Neuronal stem cell (in vitro differentiated cells): ENCODE measurements around the gene CCL24.
"Not testable (repeated sequence)": the region's sequence is repeated elsewhere in the genome, so short reads cannot be mapped to it uniquely, and the experiment has no call there.

Source experiments
- DNase-seq: peaks from one replicate; pipeline ENCODE4 v3.0.0-alpha.2; 2013; ENCODE audit warnings: low spot score
- H2AFZ ChIP-seq: one replicate; pipeline ENCODE4 v1.6.1; 2013; ENCODE audit warnings: mild to moderate bottlenecking, low read length, inconsistent platforms
- H2AK5ac ChIP-seq: 2 replicates; pipeline ENCODE4 v1.6.1; 2013; ENCODE audit warnings: low read depth, mild to moderate bottlenecking, inconsistent platforms, low read length, moderate library complexity, mixed read lengths
- H2BK120ac ChIP-seq: 2 replicates; pipeline ENCODE4 v1.6.1; 2013; ENCODE audit warnings: low read depth, mild to moderate bottlenecking, inconsistent platforms, low read length, moderate library complexity, mixed read lengths
- H2BK12ac ChIP-seq: one replicate; pipeline ENCODE4 v1.6.1; 2013; ENCODE audit warnings: low read length, inconsistent platforms
- H2BK15ac ChIP-seq: 2 replicates; pipeline ENCODE4 v1.6.1; 2013; ENCODE audit warnings: mild to moderate bottlenecking, low read length, inconsistent platforms, mixed read lengths
- H2BK5ac ChIP-seq: one replicate; pipeline ENCODE4 v1.6.1; 2013; ENCODE audit warnings: inconsistent platforms, mild to moderate bottlenecking, low read length, moderate library complexity
- H3K14ac ChIP-seq: one replicate; pipeline ENCODE4 v1.6.1; 2013; ENCODE audit warnings: low read length, inconsistent platforms
- H3K18ac ChIP-seq: 2 replicates; pipeline ENCODE4 v1.6.1; 2013; ENCODE audit warnings: low read length, inconsistent platforms
- H3K23ac ChIP-seq: 2 replicates; pipeline ENCODE4 v1.6.1; 2013; ENCODE audit warnings: low read depth, mild to moderate bottlenecking, mixed read lengths, low read length, inconsistent platforms; ENCODE audit not compliant: poor library complexity
- H3K27ac ChIP-seq: replicated peaks from 3 replicates; pipeline ENCODE4 v1.5.1; 2013; ENCODE audit warnings: low read length, inconsistent platforms
- H3K27me3 ChIP-seq, 3 experiments: 2 replicates each; pipeline ENCODE4 v1.6.1; 2013; ENCODE audit warnings: low read length in 3 of 3, mild to moderate bottlenecking in 2 of 3, inconsistent platforms in 1 of 3, low read depth in 1 of 3, mixed read lengths in 1 of 3, moderate library complexity in 1 of 3; ENCODE audit not compliant: control insufficient read depth in 3 of 3, insufficient read depth in 3 of 3
- H3K36me3 ChIP-seq, 2 donors: replicated peaks in 1 of 2; 2 replicates each; pipeline ENCODE4 v1.6.1; 2013; ENCODE audit warnings: low read length in 2 of 2; ENCODE audit not compliant: control insufficient read depth in 2 of 2, insufficient read depth in 2 of 2
- H3K4ac ChIP-seq: 2 replicates; pipeline ENCODE4 v1.6.1; 2013; ENCODE audit warnings: inconsistent platforms, mild to moderate bottlenecking, low read length, moderate library complexity
- H3K4me1 ChIP-seq, 2 donors: 1 replicate in 1 of 2; 2 replicates in 1 of 2; pipeline ENCODE4 v1.6.1; 2013; ENCODE audit warnings: low read length in 2 of 2, low read depth in 1 of 2; ENCODE audit not compliant: control insufficient read depth in 2 of 2, insufficient read depth in 1 of 2
- H3K4me2 ChIP-seq: one replicate; pipeline ENCODE4 v1.6.1; 2013; ENCODE audit warnings: mild to moderate bottlenecking, low read length, inconsistent platforms; ENCODE audit not compliant: insufficient read depth, poor library complexity, severe bottlenecking
- H3K4me3 ChIP-seq, 2 donors: 2 replicates each; pipeline ENCODE4 v1.5.1; 2013; ENCODE audit warnings: low read length in 2 of 2, mild to moderate bottlenecking in 2 of 2, inconsistent platforms in 1 of 2, moderate library complexity in 1 of 2
- H3K79me1 ChIP-seq: one replicate; pipeline ENCODE4 v1.6.1; 2013; ENCODE audit warnings: low read depth, mild to moderate bottlenecking, inconsistent platforms, low read length, moderate library complexity
- H3K9ac ChIP-seq: one replicate; pipeline ENCODE4 v1.6.1; 2013; ENCODE audit warnings: mild to moderate bottlenecking, low read depth, low read length, inconsistent platforms; ENCODE audit not compliant: poor library complexity
- H3K9me3 ChIP-seq, 2 donors: replicated peaks in 1 of 2; 2 replicates each; pipeline versions ENCODE3 to v1.6.1; 2013; ENCODE audit warnings: low read length in 2 of 2, mild to moderate bottlenecking in 2 of 2, inconsistent platforms in 1 of 2, low read depth in 1 of 2, mixed read lengths in 1 of 2, moderate library complexity in 1 of 2; ENCODE audit not compliant: control insufficient read depth in 2 of 2, insufficient read depth in 1 of 2
- H4K8ac ChIP-seq: one replicate; pipeline ENCODE4 v1.6.1; 2013; ENCODE audit warnings: low read depth, mild to moderate bottlenecking, inconsistent platforms, low read length, moderate library complexity
- H4K91ac ChIP-seq: one replicate; pipeline ENCODE4 v1.6.1; 2013; ENCODE audit warnings: low read length, low read depth, mild to moderate bottlenecking, inconsistent platforms; ENCODE audit not compliant: poor library complexity
- WGBS, 2 donors: extraction: QIAGEN DNeasy Blood & Tissue Kit; methylation state at CpG; one replicate each; pipeline ENCODE4 v1.1.7; 2013; ENCODE audit warnings: missing lambda C conversion rate in 2 of 2, mixed read lengths in 1 of 2; ENCODE audit not compliant: insufficient read length in 2 of 2, insufficient replicate concordance in 1 of 2; ENCODE audit errors: extremely low coverage in 2 of 2; 5-methylcytosine and 5-hydroxymethylcytosine counted together

CCL24 gene

GRCh38 chr7:75761801-75762200 lies 51.8 kb downstream of the CCL24 start:
- H2BK120ac ChIP-seq, H3K79me1 ChIP-seq, H3K4me1 ChIP-seq, H3K4me3 ChIP-seq, H2BK15ac ChIP-seq, H3K9ac ChIP-seq, H4K8ac ChIP-seq, H3K9me3 ChIP-seq, H3K27me3 ChIP-seq, H3K36me3 ChIP-seq, H4K91ac ChIP-seq, H3K27ac ChIP-seq, H3K18ac ChIP-seq, H2AFZ ChIP-seq, H2AK5ac ChIP-seq, H3K23ac ChIP-seq, H2BK5ac ChIP-seq, H2BK12ac ChIP-seq, H3K4ac ChIP-seq, H3K14ac ChIP-seq, H3K4me2 ChIP-seq, DNase-seq: not testable (repeated sequence)
- WGBS, 2 donors: no CpG with 5 or more reads among the region's 3 CpGs
